Activated T-cell treated with anti-CD3 and anti-CD28 coated beads for 1 hour (primary cell): Measurements from ENCODE around the gene ZYX.
"Not testable (repeated sequence)": the region's sequence is repeated elsewhere in the genome, so short reads cannot be mapped to it uniquely, and the experiment has no call there.

Experiments used
- DNase-seq: peaks from one replicate; pipeline ENCODE4 v3.0.0-alpha.2; 2020; ENCODE audit warnings: low read depth

ZYX gene

GRCh38 chr7:143384661-143385631 is 3.8 kb downstream of the ZYX start:
- no peak for DNase-seq

- DNase-seq, result no peak
These were observed 5.0 kb downstream of the ZYX start for GRCh38 chr7:143385891-143386781.

- no peak for DNase-seq
These were observed 6.2 kb downstream of the ZYX start for GRCh38 chr7:143387156-143387975.

GRCh38 chr7:143388051-143388450 is 6.9 kb downstream of the ZYX start:
- no peak for DNase-seq

GRCh38 chr7:143388491-143389101 is 7.5 kb downstream of the ZYX start:
- no peak for DNase-seq

- DNase-seq, result no peak
These were observed 8.4 kb downstream of the ZYX start for GRCh38 chr7:143389316-143390103.

- DNase-seq, result no peak
These were observed 9.1 kb downstream of the ZYX start for GRCh38 chr7:143390104-143390772.

GRCh38 chr7:143390773-143391317 is 9.7 kb downstream of the ZYX start:
- no peak for DNase-seq

GRCh38 chr7:143391462-143392404 is 10.6 kb downstream of the ZYX start:
- no peak for DNase-seq

- not testable (repeated sequence) for DNase-seq
These were observed 11.3 kb downstream of the ZYX start for GRCh38 chr7:143392427-143392826.

- DNase-seq, result no peak
These were observed 11.7 kb downstream of the ZYX start for GRCh38 chr7:143392875-143393266.

- DNase-seq, result no peak
These were observed 12.3 kb downstream of the ZYX start for GRCh38 chr7:143393267-143394041.

- DNase-seq, result no peak
These were observed 12.9 kb downstream of the ZYX start for GRCh38 chr7:143394068-143394467.

- no peak for DNase-seq
These were observed 13.6 kb downstream of the ZYX start for GRCh38 chr7:143394777-143395176.

GRCh38 chr7:143395187-143396149 is 14.3 kb downstream of the ZYX start:
- no peak for DNase-seq

GRCh38 chr7:143396182-143396581 is 15.0 kb downstream of the ZYX start:
- no peak for DNase-seq
